IPS-20b (cell line): ENCODE results near the gene ST6GALNAC6.
"Not testable (repeated sequence)": the region's sequence is repeated elsewhere in the genome, so short reads cannot be mapped to it uniquely, and the experiment has no call there.

Source experiments
- H3K27ac ChIP-seq: one replicate; pipeline ENCODE4 v1.5.1; 2013; ENCODE audit warnings: low read length
- H3K27me3 ChIP-seq: 2 replicates; pipeline ENCODE4 v1.6.1; 2013; ENCODE audit warnings: mild to moderate bottlenecking, low read length, inconsistent platforms; ENCODE audit not compliant: insufficient read depth
- H3K36me3 ChIP-seq: 2 replicates; pipeline ENCODE4 v1.6.1; 2013; ENCODE audit warnings: low read depth, mild to moderate bottlenecking, inconsistent platforms, low read length, moderate library complexity; ENCODE audit not compliant: insufficient read depth
- H3K4me1 ChIP-seq: 2 replicates; pipeline ENCODE4 v1.6.1; 2013; ENCODE audit warnings: mild to moderate bottlenecking, control low read depth, inconsistent platforms, low read length, moderate library complexity; ENCODE audit not compliant: insufficient read depth
- H3K4me3 ChIP-seq: 2 replicates; pipeline ENCODE4 v1.5.1; 2013; ENCODE audit warnings: mild to moderate bottlenecking, low read length, inconsistent platforms
- H3K9ac ChIP-seq: 2 replicates; pipeline ENCODE4 v1.6.1; 2013; ENCODE audit warnings: low read depth, mild to moderate bottlenecking, inconsistent platforms, low read length, moderate library complexity
- H3K9me3 ChIP-seq: 2 replicates; pipeline ENCODE4 v1.6.1; 2013; ENCODE audit warnings: mild to moderate bottlenecking, low read depth, low read length, inconsistent platforms; ENCODE audit not compliant: insufficient read depth

Gene ST6GALNAC6

GRCh38 chr9:127874301-127875221 is 24.8 kb downstream of the ST6GALNAC6 start:
- H3K9ac ChIP-seq: no peak overlapping the region
- no peaks in the 10 kb centered on the region for H3K36me3 ChIP-seq
- no peaks in the 10 kb centered on the region for H3K4me1 ChIP-seq
- H3K9me3 ChIP-seq: no peaks in the 10 kb centered on the region
- H3K4me3 ChIP-seq: no peak overlapping the region
- no peak overlapping the region for H3K27ac ChIP-seq
- peaks cover 12% of the 10 kb centered on the region; the same call in 1 of the 2 replicates for H3K27me3 ChIP-seq

- H3K4me1 ChIP-seq: no peaks in the 10 kb centered on the region
Measured at GRCh38 chr9:127873886-127874285, 25.5 kb downstream of the ST6GALNAC6 start.

GRCh38 chr9:127873223-127873691 is 26.1 kb downstream of the ST6GALNAC6 start:
- Histone ChIP-seq H3K9ac (no peak overlapping the region), H3K27me3 (peaks cover 6% of the 10 kb centered on the region; the same call in 1 of the 2 replicates), H3K4me1 (no peaks in the 10 kb centered on the region)

More at GRCh38 chr9:127873886-127874285, 25.5 kb downstream of the ST6GALNAC6 start:
- H3K9ac ChIP-seq: no peak overlapping the region
- H3K9me3 ChIP-seq: no peaks in the 10 kb centered on the region
- H3K36me3 ChIP-seq: no peaks in the 10 kb centered on the region
- no peak overlapping the region for H3K27ac ChIP-seq
- H3K27me3 ChIP-seq: peaks cover 12% of the 10 kb centered on the region; the same call in 1 of the 2 replicates
- no peak overlapping the region for H3K4me3 ChIP-seq

GRCh38 chr9:127872369-127873222 is 26.8 kb downstream of the ST6GALNAC6 start:
- Histone ChIP-seq H3K4me1 (no peaks in the 10 kb centered on the region), H3K36me3 (no peaks in the 10 kb centered on the region), H3K27ac (no peak overlapping the region), H3K9ac (no peak overlapping the region), H3K27me3 (no peaks in the 10 kb centered on the region; the same call in 1 of the 2 replicates), H3K4me3 (no peak overlapping the region), H3K9me3 (no peaks in the 10 kb centered on the region)

More at GRCh38 chr9:127873223-127873691, 26.1 kb downstream of the ST6GALNAC6 start:
- Histone ChIP-seq H3K9me3 (no peaks in the 10 kb centered on the region), H3K27ac (no peak overlapping the region), H3K36me3 (no peaks in the 10 kb centered on the region), H3K4me3 (no peak overlapping the region)

GRCh38 chr9:127871531-127871930 is 27.9 kb downstream of the ST6GALNAC6 start:
- H3K4me1 ChIP-seq: no peaks in the 10 kb centered on the region
- H3K27ac ChIP-seq: no peak overlapping the region
- no peaks in the 10 kb centered on the region for H3K9me3 ChIP-seq
- no peaks in the 10 kb centered on the region for H3K36me3 ChIP-seq
- H3K4me3 ChIP-seq: no peak overlapping the region
- no peak overlapping the region for H3K9ac ChIP-seq
- H3K27me3 ChIP-seq: no peaks in the 10 kb centered on the region

- H3K27me3 ChIP-seq: no peaks in the 10 kb centered on the region
- no peaks in the 10 kb centered on the region for H3K9me3 ChIP-seq
- no peaks in the 10 kb centered on the region for H3K36me3 ChIP-seq
- H3K4me3 ChIP-seq: no peak overlapping the region
- no peak overlapping the region for H3K27ac ChIP-seq
- no peak overlapping the region for H3K9ac ChIP-seq
- H3K4me1 ChIP-seq: no peaks in the 10 kb centered on the region
Measured at GRCh38 chr9:127870887-127871286, 28.5 kb downstream of the ST6GALNAC6 start.

- H3K9me3 ChIP-seq: not testable (repeated sequence)
Measured at GRCh38 chr9:127870153-127870491, 29.3 kb downstream of the ST6GALNAC6 start.

GRCh38 chr9:127869310-127870152 is 29.9 kb downstream of the ST6GALNAC6 start:
- H3K4me3 ChIP-seq: no peak overlapping the region
- H3K9me3 ChIP-seq: no peaks in the 10 kb centered on the region
- no peaks in the 10 kb centered on the region for H3K4me1 ChIP-seq
- no peaks in the 10 kb centered on the region for H3K36me3 ChIP-seq
- H3K9ac ChIP-seq: no peak overlapping the region
- no peaks in the 10 kb centered on the region for H3K27me3 ChIP-seq
- no peak overlapping the region for H3K27ac ChIP-seq

More at GRCh38 chr9:127870153-127870491, 29.3 kb downstream of the ST6GALNAC6 start:
- not testable (repeated sequence) for H3K4me3 ChIP-seq, H3K4me1 ChIP-seq, H3K27ac ChIP-seq, H3K9ac ChIP-seq, H3K27me3 ChIP-seq, H3K36me3 ChIP-seq

- Histone ChIP-seq H3K4me3 (no peak overlapping the region), H3K9me3 (no peaks in the 10 kb centered on the region), H3K4me1 (no peaks in the 10 kb centered on the region), H3K27ac (no peak overlapping the region), H3K36me3 (no peaks in the 10 kb centered on the region), H3K27me3 (no peaks in the 10 kb centered on the region), H3K9ac (no peak overlapping the region)
Measured at GRCh38 chr9:127868278-127868902, 31.0 kb downstream of the ST6GALNAC6 start.

- Histone ChIP-seq H3K9ac (no peak overlapping the region), H3K27ac (no peak overlapping the region), H3K4me3 (no peak overlapping the region), H3K36me3 (no peaks in the 10 kb centered on the region), H3K27me3 (no peaks in the 10 kb centered on the region), H3K4me1 (no peaks in the 10 kb centered on the region), H3K9me3 (no peaks in the 10 kb centered on the region)
Measured at GRCh38 chr9:127867356-127868277, 31.8 kb downstream of the ST6GALNAC6 start.
